ENCODE measurements around the gene GCN1. TPM values are rescaled to one million over a fixed set of nuclear protein-coding genes. Genes with fewer than 3 reads are reported as not detected.

GCN1 gene
- total and polyA plus RNA-seq, 10 of the 15 experiments (the other 5 are each of a cell fraction or from before 2014, with no cell fraction given): 10.8 to 150 (median 58.3) TPM

DNA sequence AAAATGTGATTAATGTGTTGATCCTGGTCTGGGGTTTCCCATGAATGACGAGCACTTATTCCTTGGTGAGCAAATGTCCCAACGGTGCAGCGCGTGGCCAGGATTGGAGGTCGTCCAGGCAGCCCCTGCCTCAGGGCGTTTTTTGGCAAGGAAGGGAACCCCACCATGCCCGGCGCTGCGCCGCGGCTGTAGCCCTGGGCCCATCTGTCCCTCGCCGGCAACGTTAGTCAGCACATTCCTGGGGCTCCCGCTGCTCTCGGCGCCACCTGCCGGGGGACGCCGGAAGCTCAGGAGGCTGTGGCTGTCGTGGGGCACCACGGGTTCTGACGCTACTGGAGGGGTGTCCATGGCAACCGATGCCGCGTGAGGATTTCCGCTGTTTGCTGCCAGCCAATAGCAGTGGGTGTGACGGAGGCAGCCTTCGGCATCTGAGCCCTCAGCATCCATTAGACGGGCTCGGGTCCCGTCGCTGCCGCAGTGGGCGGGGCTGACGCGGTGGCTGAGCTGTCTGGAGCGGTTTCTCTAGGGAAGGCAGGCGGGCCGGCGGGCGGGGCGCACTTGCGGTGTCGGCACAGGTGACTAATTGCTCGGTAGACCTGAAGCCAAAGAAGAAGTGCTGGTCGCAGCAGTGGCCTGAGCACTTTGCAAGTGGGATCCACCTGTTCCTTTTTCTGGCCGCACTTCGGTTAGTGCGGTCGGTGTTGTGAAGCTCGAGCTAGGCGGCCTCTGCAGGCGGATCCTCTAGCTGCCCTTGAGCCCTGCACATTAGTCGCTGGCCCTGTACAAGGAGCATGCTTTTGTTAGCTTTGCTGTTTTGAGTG, 107.5 kb downstream of the GCN1 start (continued):
- TF ChIP-seq RELA (IDR thresholded peaks at IDR 0.05; ENCODE audit: borderline replicate concordance, partially characterized antibody): peak; percentile 63
- TF ChIP-seq CBFB (IDR thresholded peaks at IDR 0.05; ENCODE audit: low read depth): peak; percentile 26; the same call in 1 of the 2 replicates
- peak; percentile 53; the same call in 1 of the 2 replicates for TF ChIP-seq TCF12 (IDR thresholded peaks at IDR 0.05; ENCODE audit: low read depth, low read length)
- TF ChIP-seq, protein P1, sequence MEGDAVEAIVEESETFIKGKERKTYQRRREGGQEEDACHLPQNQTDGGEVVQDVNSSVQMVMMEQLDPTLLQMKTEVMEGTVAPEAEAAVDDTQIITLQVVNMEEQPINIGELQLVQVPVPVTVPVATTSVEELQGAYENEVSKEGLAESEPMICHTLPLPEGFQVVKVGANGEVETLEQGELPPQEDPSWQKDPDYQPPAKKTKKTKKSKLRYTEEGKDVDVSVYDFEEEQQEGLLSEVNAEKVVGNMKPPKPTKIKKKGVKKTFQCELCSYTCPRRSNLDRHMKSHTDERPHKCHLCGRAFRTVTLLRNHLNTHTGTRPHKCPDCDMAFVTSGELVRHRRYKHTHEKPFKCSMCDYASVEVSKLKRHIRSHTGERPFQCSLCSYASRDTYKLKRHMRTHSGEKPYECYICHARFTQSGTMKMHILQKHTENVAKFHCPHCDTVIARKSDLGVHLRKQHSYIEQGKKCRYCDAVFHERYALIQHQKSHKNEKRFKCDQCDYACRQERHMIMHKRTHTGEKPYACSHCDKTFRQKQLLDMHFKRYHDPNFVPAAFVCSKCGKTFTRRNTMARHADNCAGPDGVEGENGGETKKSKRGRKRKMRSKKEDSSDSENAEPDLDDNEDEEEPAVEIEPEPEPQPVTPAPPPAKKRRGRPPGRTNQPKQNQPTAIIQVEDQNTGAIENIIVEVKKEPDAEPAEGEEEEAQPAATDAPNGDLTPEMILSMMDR (IDR thresholded peaks at IDR 0.05 in 2 of 3, conservative IDR thresholded peaks at IDR 0.05 in 1 of 3; ENCODE audit: control insufficient read depth in 2 of 3, extremely low read depth in 1 of 3, insufficient read depth in 1 of 3, low read depth in 3 of 3, low read length in 3 of 3): peak; percentile 98
- TF ChIP-seq POU2F2 (IDR thresholded peaks at IDR 0.05; ENCODE audit: borderline replicate concordance, low read depth, low read length): peak; percentile 52; the same call in 1 of the 3 replicates
- peak in 1 of 2 experiments; percentile 56; a peak in 1 of 4 replicates for TF ChIP-seq EP300 (IDR thresholded peaks at IDR 0.05; ENCODE audit: borderline replicate concordance in 1 of 2, control insufficient read depth in 1 of 2, low read depth in 2 of 2, low read length in 2 of 2)
- TF ChIP-seq ZNF217 (IDR thresholded peaks at IDR 0.05): no peak
- TF ChIP-seq POLR2AphosphoS5 (IDR thresholded peaks at IDR 0.05; ENCODE audit: low read length): peak; percentile 48; the same call in 1 of the 2 replicates
- peak; percentile 84 for TF ChIP-seq CHD2 (IDR thresholded peaks at IDR 0.05; ENCODE audit: borderline replicate concordance, low read depth, low read length)
- TF ChIP-seq, protein P2, sequence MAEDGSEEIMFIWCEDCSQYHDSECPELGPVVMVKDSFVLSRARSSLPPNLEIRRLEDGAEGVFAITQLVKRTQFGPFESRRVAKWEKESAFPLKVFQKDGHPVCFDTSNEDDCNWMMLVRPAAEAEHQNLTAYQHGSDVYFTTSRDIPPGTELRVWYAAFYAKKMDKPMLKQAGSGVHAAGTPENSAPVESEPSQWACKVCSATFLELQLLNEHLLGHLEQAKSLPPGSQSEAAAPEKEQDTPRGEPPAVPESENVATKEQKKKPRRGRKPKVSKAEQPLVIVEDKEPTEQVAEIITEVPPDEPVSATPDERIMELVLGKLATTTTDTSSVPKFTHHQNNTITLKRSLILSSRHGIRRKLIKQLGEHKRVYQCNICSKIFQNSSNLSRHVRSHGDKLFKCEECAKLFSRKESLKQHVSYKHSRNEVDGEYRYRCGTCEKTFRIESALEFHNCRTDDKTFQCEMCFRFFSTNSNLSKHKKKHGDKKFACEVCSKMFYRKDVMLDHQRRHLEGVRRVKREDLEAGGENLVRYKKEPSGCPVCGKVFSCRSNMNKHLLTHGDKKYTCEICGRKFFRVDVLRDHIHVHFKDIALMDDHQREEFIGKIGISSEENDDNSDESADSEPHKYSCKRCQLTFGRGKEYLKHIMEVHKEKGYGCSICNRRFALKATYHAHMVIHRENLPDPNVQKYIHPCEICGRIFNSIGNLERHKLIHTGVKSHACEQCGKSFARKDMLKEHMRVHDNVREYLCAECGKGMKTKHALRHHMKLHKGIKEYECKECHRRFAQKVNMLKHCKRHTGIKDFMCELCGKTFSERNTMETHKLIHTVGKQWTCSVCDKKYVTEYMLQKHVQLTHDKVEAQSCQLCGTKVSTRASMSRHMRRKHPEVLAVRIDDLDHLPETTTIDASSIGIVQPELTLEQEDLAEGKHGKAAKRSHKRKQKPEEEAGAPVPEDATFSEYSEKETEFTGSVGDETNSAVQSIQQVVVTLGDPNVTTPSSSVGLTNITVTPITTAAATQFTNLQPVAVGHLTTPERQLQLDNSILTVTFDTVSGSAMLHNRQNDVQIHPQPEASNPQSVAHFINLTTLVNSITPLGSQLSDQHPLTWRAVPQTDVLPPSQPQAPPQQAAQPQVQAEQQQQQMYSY (CRISPR knock-in tag; IDR thresholded peaks at IDR 0.05): no peak
- TF ChIP-seq BMI1 (IDR thresholded peaks at IDR 0.05; ENCODE audit: borderline replicate concordance): peak; percentile 98
- TF ChIP-seq, protein P3, sequence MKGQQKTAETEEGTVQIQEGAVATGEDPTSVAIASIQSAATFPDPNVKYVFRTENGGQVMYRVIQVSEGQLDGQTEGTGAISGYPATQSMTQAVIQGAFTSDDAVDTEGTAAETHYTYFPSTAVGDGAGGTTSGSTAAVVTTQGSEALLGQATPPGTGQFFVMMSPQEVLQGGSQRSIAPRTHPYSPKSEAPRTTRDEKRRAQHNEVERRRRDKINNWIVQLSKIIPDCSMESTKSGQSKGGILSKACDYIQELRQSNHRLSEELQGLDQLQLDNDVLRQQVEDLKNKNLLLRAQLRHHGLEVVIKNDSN (IDR thresholded peaks at IDR 0.05; ENCODE audit: borderline replicate concordance, extremely low read length, insufficient read depth, low read depth, low read length): peak; percentile 66
- peak; percentile 78; the same call in 1 of the 2 replicates for TF ChIP-seq NBN (IDR thresholded peaks at IDR 0.05)
- TF ChIP-seq, protein P4, sequence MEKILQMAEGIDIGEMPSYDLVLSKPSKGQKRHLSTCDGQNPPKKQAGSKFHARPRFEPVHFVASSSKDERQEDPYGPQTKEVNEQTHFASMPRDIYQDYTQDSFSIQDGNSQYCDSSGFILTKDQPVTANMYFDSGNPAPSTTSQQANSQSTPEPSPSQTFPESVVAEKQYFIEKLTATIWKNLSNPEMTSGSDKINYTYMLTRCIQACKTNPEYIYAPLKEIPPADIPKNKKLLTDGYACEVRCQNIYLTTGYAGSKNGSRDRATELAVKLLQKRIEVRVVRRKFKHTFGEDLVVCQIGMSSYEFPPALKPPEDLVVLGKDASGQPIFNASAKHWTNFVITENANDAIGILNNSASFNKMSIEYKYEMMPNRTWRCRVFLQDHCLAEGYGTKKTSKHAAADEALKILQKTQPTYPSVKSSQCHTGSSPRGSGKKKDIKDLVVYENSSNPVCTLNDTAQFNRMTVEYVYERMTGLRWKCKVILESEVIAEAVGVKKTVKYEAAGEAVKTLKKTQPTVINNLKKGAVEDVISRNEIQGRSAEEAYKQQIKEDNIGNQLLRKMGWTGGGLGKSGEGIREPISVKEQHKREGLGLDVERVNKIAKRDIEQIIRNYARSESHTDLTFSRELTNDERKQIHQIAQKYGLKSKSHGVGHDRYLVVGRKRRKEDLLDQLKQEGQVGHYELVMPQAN (conservative IDR thresholded peaks at IDR 0.05): peak; percentile 79
- TF ChIP-seq, protein P5, sequence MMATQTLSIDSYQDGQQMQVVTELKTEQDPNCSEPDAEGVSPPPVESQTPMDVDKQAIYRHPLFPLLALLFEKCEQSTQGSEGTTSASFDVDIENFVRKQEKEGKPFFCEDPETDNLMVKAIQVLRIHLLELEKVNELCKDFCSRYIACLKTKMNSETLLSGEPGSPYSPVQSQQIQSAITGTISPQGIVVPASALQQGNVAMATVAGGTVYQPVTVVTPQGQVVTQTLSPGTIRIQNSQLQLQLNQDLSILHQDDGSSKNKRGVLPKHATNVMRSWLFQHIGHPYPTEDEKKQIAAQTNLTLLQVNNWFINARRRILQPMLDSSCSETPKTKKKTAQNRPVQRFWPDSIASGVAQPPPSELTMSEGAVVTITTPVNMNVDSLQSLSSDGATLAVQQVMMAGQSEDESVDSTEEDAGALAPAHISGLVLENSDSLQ (IDR thresholded peaks at IDR 0.05): peak; percentile 73
- peak; percentile 69; the same call in 1 of the 2 replicates for TF ChIP-seq DPF2 (IDR thresholded peaks at IDR 0.05)
